Mammary epithelial cell (primary cell): Measurements from ENCODE around the gene AFAP1.

Experiments
- EZH2 ChIP-seq: IDR thresholded peaks from 2 replicates; pipeline ENCODE4 v1.6.1; 2012; ENCODE audit warnings: low read length, inconsistent platforms, borderline replicate concordance
- TF ChIP-seq, protein P1 (sequence below), 2 donors: IDR thresholded peaks in 1 of 2; conservative IDR thresholded peaks in 1 of 2; 2 replicates each; pipeline ENCODE4 v1.5.1; 2011 to 2012; ENCODE audit warnings: inconsistent platforms in 2 of 2, low read length in 2 of 2, mild to moderate bottlenecking in 2 of 2, control low read depth in 1 of 2, low read depth in 1 of 2; ENCODE audit not compliant: insufficient read depth in 1 of 2; ENCODE audit errors: extremely low read depth in 1 of 2

DNA sequence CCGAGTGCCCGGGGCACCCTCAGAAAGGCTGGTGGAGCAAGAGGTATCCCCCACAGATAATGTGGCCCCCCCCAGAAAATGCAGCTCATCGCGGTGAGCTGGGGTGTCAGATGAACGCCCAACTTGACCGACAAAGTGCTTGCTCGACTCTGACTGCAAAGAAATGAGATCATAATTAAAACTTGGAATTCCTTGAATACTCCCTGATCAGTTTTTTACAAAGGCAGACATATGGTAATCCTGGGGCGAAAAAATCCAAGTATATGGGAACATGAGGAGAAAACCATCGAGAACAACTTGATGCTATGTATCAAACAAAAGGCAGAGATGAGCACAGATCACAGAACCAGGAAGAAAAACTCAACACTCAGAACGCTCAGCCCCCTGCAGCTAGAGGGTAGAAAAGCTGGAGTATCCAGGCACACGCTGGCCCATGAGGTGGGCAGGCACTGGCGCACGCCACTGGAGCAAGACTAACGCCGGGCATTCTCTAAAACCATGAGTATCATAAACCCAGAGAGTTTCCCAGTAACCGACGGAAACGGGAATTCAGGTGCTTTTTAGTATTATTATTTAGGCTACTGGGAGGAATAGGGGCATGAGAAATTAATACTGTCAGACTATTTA, 127.3 kb downstream of the AFAP1 start:
- TF ChIP-seq, protein P1, sequence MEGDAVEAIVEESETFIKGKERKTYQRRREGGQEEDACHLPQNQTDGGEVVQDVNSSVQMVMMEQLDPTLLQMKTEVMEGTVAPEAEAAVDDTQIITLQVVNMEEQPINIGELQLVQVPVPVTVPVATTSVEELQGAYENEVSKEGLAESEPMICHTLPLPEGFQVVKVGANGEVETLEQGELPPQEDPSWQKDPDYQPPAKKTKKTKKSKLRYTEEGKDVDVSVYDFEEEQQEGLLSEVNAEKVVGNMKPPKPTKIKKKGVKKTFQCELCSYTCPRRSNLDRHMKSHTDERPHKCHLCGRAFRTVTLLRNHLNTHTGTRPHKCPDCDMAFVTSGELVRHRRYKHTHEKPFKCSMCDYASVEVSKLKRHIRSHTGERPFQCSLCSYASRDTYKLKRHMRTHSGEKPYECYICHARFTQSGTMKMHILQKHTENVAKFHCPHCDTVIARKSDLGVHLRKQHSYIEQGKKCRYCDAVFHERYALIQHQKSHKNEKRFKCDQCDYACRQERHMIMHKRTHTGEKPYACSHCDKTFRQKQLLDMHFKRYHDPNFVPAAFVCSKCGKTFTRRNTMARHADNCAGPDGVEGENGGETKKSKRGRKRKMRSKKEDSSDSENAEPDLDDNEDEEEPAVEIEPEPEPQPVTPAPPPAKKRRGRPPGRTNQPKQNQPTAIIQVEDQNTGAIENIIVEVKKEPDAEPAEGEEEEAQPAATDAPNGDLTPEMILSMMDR (conservative IDR thresholded peaks at IDR 0.05 in 1 of 2, IDR thresholded peaks at IDR 0.05 in 1 of 2; ENCODE audit: extremely low read depth in 1 of 2, insufficient read depth in 1 of 2, low read depth in 1 of 2, low read length in 2 of 2), result no peak
- TF ChIP-seq EZH2, result no peak
